B cell (primary cell): ENCODE results near the gene CLSTN2.

Experiments used
- EZH2 ChIP-seq: IDR thresholded peaks from 2 replicates; pipeline ENCODE4 v1.6.1; 2012; ENCODE audit warnings: borderline replicate concordance, low read depth, mild to moderate bottlenecking, moderate library complexity, low read length; ENCODE audit not compliant: insufficient read depth, poor library complexity, severe bottlenecking
- TF ChIP-seq, protein P1 (sequence below): fragments of 200-600 bp; IDR thresholded peaks from one replicate; pipeline ENCODE4 v1.8.0; 2022; ENCODE audit warnings: antibody characterized with exemption, mild to moderate bottlenecking

DNA sequence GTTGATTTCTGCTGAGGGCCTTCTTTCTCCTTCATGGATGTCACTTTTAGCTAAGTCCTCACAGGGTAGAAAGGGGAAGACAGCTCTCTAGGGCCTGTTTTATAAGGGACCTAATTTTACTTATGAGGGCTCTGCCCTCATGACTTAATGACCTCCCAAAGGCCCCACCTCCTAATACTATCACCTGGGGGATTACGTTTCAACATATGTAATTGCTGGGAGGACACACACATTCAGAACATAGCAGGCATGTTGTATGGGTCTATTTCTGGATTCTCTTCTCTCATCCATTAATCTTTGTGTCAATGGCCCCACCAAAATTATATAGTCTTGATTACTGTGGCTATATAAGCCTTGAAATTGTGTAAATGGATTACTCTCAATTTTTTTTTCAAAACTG is 255.0 kb downstream of the CLSTN2 start:
- TF ChIP-seq, protein P1, sequence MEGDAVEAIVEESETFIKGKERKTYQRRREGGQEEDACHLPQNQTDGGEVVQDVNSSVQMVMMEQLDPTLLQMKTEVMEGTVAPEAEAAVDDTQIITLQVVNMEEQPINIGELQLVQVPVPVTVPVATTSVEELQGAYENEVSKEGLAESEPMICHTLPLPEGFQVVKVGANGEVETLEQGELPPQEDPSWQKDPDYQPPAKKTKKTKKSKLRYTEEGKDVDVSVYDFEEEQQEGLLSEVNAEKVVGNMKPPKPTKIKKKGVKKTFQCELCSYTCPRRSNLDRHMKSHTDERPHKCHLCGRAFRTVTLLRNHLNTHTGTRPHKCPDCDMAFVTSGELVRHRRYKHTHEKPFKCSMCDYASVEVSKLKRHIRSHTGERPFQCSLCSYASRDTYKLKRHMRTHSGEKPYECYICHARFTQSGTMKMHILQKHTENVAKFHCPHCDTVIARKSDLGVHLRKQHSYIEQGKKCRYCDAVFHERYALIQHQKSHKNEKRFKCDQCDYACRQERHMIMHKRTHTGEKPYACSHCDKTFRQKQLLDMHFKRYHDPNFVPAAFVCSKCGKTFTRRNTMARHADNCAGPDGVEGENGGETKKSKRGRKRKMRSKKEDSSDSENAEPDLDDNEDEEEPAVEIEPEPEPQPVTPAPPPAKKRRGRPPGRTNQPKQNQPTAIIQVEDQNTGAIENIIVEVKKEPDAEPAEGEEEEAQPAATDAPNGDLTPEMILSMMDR: no peak
- no peak for TF ChIP-seq EZH2
